ENCODE data around the gene C2orf42. TPM values are rescaled to one million over a fixed set of nuclear protein-coding genes. Genes with fewer than 3 reads are reported as not detected.

C2orf42 gene
- total RNA-seq, 2 donors from 2014 or later = 12.3 to 16.5 TPM

DNA sequence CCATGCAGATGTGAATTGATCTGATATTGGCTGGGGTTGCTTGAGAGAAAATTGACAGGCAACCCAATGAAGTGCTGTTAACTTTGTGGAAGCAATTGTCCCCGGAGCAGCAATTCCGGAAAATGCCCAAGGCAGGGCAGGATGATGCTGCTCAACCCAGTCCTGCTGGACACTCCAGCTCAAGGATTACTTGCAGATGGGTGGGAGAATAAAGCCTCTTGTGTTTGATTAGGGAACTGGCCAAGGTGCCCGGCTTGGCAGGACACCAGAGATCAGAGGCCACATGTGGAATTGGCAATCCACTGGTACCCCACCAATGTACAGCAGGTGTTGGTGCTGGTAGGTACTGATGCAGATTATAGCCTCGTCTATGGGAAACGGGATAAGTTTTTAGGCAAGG is 12.3 kb upstream of the C2orf42 start:
- Histone ChIP-seq H3K4me1 (ENCODE audit: control insufficient read depth, insufficient read depth, low read length) (no peaks in the 10 kb centered on the region), H3K27me3 (ENCODE audit: control insufficient read depth, insufficient read depth, low read length, poor library complexity, severe bottlenecking) (no peaks in the 10 kb centered on the region), H3K36me3 (ENCODE audit: control insufficient read depth, insufficient read depth, low read length) (peaks cover 2% of the 10 kb centered on the region), H3K9me3 (ENCODE audit: control insufficient read depth, low read length) (no peaks in the 10 kb centered on the region), H3K9ac (ENCODE audit: extremely low read depth, low read length, poor library complexity, severe bottlenecking) (no peak overlapping the region), H3K27ac (ENCODE audit: low read depth, low read length) (no peak overlapping the region), H3K4me3 (ENCODE audit: low read length) (no peak overlapping the region)
- Mint-ChIP-seq H3K27ac (no peak overlapping the region), H3K27me3 (ENCODE audit: insufficient read depth) (no peaks in the 10 kb centered on the region), H3K9me3 (no peaks in the 10 kb centered on the region), H3K4me1 (no peaks in the 10 kb centered on the region), H3K4me3 (no peak overlapping the region), H3K36me3 (ENCODE audit: low read depth) (no peaks in the 10 kb centered on the region)
- DNase-seq = no peak
- 88 to 89% methylated on average over 2 to 5 of the region's 5 CpGs for WGBS, 2 experiments (ENCODE audit: insufficient coverage in 1 of 2, insufficient read length in 1 of 2)
- TF ChIP-seq, protein P1, sequence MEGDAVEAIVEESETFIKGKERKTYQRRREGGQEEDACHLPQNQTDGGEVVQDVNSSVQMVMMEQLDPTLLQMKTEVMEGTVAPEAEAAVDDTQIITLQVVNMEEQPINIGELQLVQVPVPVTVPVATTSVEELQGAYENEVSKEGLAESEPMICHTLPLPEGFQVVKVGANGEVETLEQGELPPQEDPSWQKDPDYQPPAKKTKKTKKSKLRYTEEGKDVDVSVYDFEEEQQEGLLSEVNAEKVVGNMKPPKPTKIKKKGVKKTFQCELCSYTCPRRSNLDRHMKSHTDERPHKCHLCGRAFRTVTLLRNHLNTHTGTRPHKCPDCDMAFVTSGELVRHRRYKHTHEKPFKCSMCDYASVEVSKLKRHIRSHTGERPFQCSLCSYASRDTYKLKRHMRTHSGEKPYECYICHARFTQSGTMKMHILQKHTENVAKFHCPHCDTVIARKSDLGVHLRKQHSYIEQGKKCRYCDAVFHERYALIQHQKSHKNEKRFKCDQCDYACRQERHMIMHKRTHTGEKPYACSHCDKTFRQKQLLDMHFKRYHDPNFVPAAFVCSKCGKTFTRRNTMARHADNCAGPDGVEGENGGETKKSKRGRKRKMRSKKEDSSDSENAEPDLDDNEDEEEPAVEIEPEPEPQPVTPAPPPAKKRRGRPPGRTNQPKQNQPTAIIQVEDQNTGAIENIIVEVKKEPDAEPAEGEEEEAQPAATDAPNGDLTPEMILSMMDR (conservative IDR thresholded peaks at IDR 0.05) = no peak

DNA sequence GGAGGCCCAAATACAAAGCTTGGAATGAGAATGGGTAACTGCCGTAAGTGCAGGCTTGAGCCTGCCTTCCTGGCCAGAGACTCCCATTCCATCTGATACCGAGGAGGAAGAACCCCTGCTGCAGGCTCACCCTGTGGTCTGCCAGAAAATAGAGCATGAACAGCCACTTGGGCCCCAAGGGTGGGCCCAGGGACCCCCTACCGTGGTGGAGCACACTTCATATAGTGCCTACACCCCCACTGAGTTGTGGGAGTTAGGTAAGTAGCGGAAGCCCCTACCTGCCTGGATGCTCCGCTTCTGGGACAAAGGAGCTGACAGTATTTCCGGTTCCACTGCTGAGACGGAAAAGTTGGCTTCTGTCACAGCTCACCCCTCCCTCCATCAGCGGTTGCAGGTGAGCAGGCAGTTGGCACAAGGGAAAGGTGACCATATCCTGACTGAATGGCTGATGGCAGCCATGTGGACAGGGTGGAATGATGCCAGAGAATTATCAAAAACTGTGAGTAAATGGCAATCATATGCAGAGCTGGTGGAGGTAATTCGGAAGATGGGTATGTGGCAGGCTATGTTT is 11.5 kb upstream of the C2orf42 start:
- WGBS, 2 experiments (ENCODE audit: insufficient coverage in 1 of 2, insufficient read length in 1 of 2) = 91 to 92% methylated on average over 5 to 9 of the region's 9 CpGs
- no peaks in the 10 kb centered on the region for H3K9me3 Mint-ChIP-seq
- no peak overlapping the region for H3K27ac ChIP-seq (ENCODE audit: low read depth, low read length)
- no peaks in the 10 kb centered on the region for H3K4me1 Mint-ChIP-seq
- no peak overlapping the region for H3K27ac Mint-ChIP-seq
- H3K27me3 ChIP-seq (ENCODE audit: control insufficient read depth, insufficient read depth, low read length, poor library complexity, severe bottlenecking) = no peaks in the 10 kb centered on the region
- no peaks in the 10 kb centered on the region for H3K36me3 Mint-ChIP-seq (ENCODE audit: low read depth)
- no peaks in the 10 kb centered on the region for H3K36me3 ChIP-seq (ENCODE audit: control insufficient read depth, insufficient read depth, low read length)
- TF ChIP-seq, protein P1 (conservative IDR thresholded peaks at IDR 0.05) = no peak
- H3K4me1 ChIP-seq (ENCODE audit: control insufficient read depth, insufficient read depth, low read length) = no peaks in the 10 kb centered on the region
- DNase-seq = no peak
- no peak overlapping the region for H3K9ac ChIP-seq (ENCODE audit: extremely low read depth, low read length, poor library complexity, severe bottlenecking)
- no peak overlapping the region for H3K4me3 ChIP-seq (ENCODE audit: low read length)
- H3K4me3 Mint-ChIP-seq = no peak overlapping the region
- H3K9me3 ChIP-seq (ENCODE audit: control insufficient read depth, low read length) = no peaks in the 10 kb centered on the region
- no peaks in the 10 kb centered on the region for H3K27me3 Mint-ChIP-seq (ENCODE audit: insufficient read depth)

DNA sequence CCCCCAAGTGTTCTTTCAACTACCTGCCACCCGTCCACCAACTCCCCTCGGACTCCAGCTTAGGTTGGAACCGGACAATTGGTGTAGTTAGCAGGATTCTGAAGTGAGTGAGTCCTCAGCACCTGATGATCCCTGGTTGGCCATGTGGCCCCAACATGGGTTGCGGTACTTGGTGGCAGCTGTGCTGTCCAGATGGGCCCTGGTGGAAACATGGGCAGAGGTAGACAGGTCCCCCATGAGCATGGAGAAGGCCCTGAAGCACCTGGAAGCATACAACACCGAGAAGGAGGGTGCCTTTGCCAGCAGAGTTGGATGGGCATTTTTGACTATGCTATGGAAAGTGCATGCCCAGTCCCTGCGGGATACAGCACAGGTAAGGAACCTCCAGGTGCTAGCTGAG is 11.0 kb upstream of the C2orf42 start:
- no peaks in the 10 kb centered on the region for H3K27me3 ChIP-seq (ENCODE audit: control insufficient read depth, insufficient read depth, low read length, poor library complexity, severe bottlenecking)
- TF ChIP-seq, protein P1 (conservative IDR thresholded peaks at IDR 0.05) = no peak
- H3K4me1 ChIP-seq (ENCODE audit: control insufficient read depth, insufficient read depth, low read length) = no peaks in the 10 kb centered on the region
- no peaks in the 10 kb centered on the region for H3K36me3 ChIP-seq (ENCODE audit: control insufficient read depth, insufficient read depth, low read length)
- H3K9ac ChIP-seq (ENCODE audit: extremely low read depth, low read length, poor library complexity, severe bottlenecking) = no peak overlapping the region
- H3K9me3 ChIP-seq (ENCODE audit: control insufficient read depth, low read length) = no peaks in the 10 kb centered on the region
- Mint-ChIP-seq H3K9me3 (no peaks in the 10 kb centered on the region), H3K4me3 (no peak overlapping the region), H3K27ac (no peak overlapping the region), H3K27me3 (ENCODE audit: insufficient read depth) (no peaks in the 10 kb centered on the region), H3K36me3 (ENCODE audit: low read depth) (no peaks in the 10 kb centered on the region), H3K4me1 (no peaks in the 10 kb centered on the region)
- no peak for DNase-seq
- no peak overlapping the region for H3K27ac ChIP-seq (ENCODE audit: low read depth, low read length)
- WGBS, 2 experiments (ENCODE audit: insufficient coverage in 1 of 2, insufficient read length in 1 of 2) = 92 to 100% methylated on average over 4 to 6 of the region's 6 CpGs
- no peak overlapping the region for H3K4me3 ChIP-seq (ENCODE audit: low read length)
